Keratinocyte (primary cell): ENCODE data around the gene PKHD1. TPM values are rescaled to one million over a fixed set of nuclear protein-coding genes. Genes with fewer than 3 reads are reported as not detected.

ENCODE experiments used
- DNase-seq: peaks from one replicate; pipeline ENCODE4 v3.0.0-alpha.2; 2011; ENCODE audit warnings: low read depth, missing footprints, low spot score
- FAIRE-seq: peaks from 2 replicates; lab custom pipeline; 2011; peaks lifted over from hg19 to GRCh38; lab: Jason Lieb, UNC
- H2AFZ ChIP-seq: 2 replicates; pipeline ENCODE4 v1.6.0; 2012; ENCODE audit warnings: low read length, control low read depth, inconsistent platforms; ENCODE audit not compliant: control insufficient read depth
- H3K27ac ChIP-seq: 2 replicates; pipeline ENCODE4 v1.5.1; 2011; ENCODE audit warnings: low read length; ENCODE audit not compliant: control insufficient read depth, insufficient read depth
- H3K27me3 ChIP-seq: 3 replicates; pipeline ENCODE4 v1.6.0; 2011; ENCODE audit warnings: low read length; ENCODE audit not compliant: control insufficient read depth, insufficient read depth; ENCODE audit errors: extremely low read depth
- H3K36me3 ChIP-seq, 2 experiments: 2 replicates in 1 of 2; 3 replicates in 1 of 2; pipeline ENCODE4 v1.5.1; 2011; ENCODE audit warnings: low read length in 2 of 2, mild to moderate bottlenecking in 1 of 2; ENCODE audit not compliant: control insufficient read depth in 2 of 2, insufficient read depth in 2 of 2; ENCODE audit errors: extremely low read depth in 1 of 2
- H3K4me1 ChIP-seq: 3 replicates; pipeline ENCODE4 v1.5.1; 2011; ENCODE audit warnings: low read length; ENCODE audit not compliant: control insufficient read depth, insufficient read depth; ENCODE audit errors: extremely low read depth
- H3K4me2 ChIP-seq: 3 replicates; pipeline ENCODE4 v1.6.0; 2011; ENCODE audit warnings: low read depth, low read length; ENCODE audit not compliant: control insufficient read depth, insufficient read depth; ENCODE audit errors: extremely low read depth
- H3K4me3 ChIP-seq, 3 experiments: fragments of 200-600 bp in 1 of 3; sonication (generic) in 1 of 3; 2 replicates in 2 of 3; 3 replicates in 1 of 3; pipeline ENCODE4 v1.5.1; 2011 to 2016; ENCODE audit warnings: low read length in 3 of 3, mild to moderate bottlenecking in 3 of 3, control low read depth in 2 of 3, inconsistent platforms in 1 of 3, low read depth in 1 of 3, mixed read lengths in 1 of 3, mixed run types in 1 of 3, moderate library complexity in 1 of 3; ENCODE audit not compliant: control insufficient read depth in 2 of 3, insufficient read depth in 2 of 3; ENCODE audit errors: extremely low read depth in 1 of 3
- H3K79me2 ChIP-seq: 2 replicates; pipeline ENCODE4 v1.6.0; 2012; ENCODE audit warnings: low read length; ENCODE audit not compliant: control insufficient read depth, insufficient read depth
- H3K9ac ChIP-seq: 3 replicates; pipeline ENCODE4 v1.6.0; 2011; ENCODE audit warnings: low read length; ENCODE audit not compliant: control insufficient read depth, insufficient read depth; ENCODE audit errors: extremely low read depth
- H3K9me1 ChIP-seq: 3 replicates; pipeline ENCODE4 v1.6.0; 2011; ENCODE audit warnings: low read length; ENCODE audit not compliant: control insufficient read depth, insufficient read depth; ENCODE audit errors: extremely low read depth
- H3K9me3 ChIP-seq: 2 replicates; pipeline ENCODE4 v1.5.1; 2012; ENCODE audit warnings: low read depth, low read length; ENCODE audit not compliant: control insufficient read depth
- H4K20me1 ChIP-seq: 3 replicates; pipeline ENCODE4 v1.6.0; 2011; ENCODE audit warnings: low read length; ENCODE audit not compliant: control insufficient read depth, insufficient read depth; ENCODE audit errors: extremely low read depth
- EZH2 ChIP-seq: IDR thresholded peaks from one replicate; pipeline ENCODE4 v1.6.1; 2012; ENCODE audit warnings: inconsistent platforms, mild to moderate bottlenecking, low read length, moderate library complexity
- dilution Hi-C: fragments of 300-500 bp; cut with MboI; formaldehyde crosslinking; loops from one replicate; pipeline ENCODE4 v1.7.0; 2020; ENCODE audit warnings: low sequenced_read_pairs; ENCODE audit not compliant: extremely low pct_ligation_motif_present
- polyA plus RNA-seq, 5 experiments: library from polyadenylated mRNA; depleted of rRNA in 3 of 5; stranded (reverse) in 3 of 5; stranded (forward) in 1 of 5; unstranded in 1 of 5; fragments of >200 nt; gene quantifications; 1 replicate in 1 of 5; 2 replicates in 3 of 5; 3 replicates in 1 of 5; pipeline versions ENCODE4 v1.2.1 to v1.2.3, GENCODE V29; 2011 to 2012; ENCODE audit warnings: missing spikeins in 2 of 5, low read depth in 1 of 5, low replicate concordance in 1 of 5
- TF ChIP-seq, protein P1 (sequence below), 3 experiments: IDR thresholded peaks in 1 of 3; conservative IDR thresholded peaks in 1 of 3; optimal IDR thresholded peaks in 1 of 3; 2 replicates in 2 of 3; 3 replicates in 1 of 3; pipeline versions ENCODE3 to v1.5.1; 2011; ENCODE audit warnings: low read length in 3 of 3, mild to moderate bottlenecking in 3 of 3, moderate library complexity in 2 of 3, control low read depth in 1 of 3, inconsistent platforms in 1 of 3; ENCODE audit not compliant: insufficient read depth in 2 of 3; ENCODE audit errors: extremely low read depth in 1 of 3

Gene PKHD1
- polyA plus RNA-seq, 1 donor (not counting 4 experiments of a cell fraction or from before 2014, with no cell fraction given) = under 0.01 TPM

DNA sequence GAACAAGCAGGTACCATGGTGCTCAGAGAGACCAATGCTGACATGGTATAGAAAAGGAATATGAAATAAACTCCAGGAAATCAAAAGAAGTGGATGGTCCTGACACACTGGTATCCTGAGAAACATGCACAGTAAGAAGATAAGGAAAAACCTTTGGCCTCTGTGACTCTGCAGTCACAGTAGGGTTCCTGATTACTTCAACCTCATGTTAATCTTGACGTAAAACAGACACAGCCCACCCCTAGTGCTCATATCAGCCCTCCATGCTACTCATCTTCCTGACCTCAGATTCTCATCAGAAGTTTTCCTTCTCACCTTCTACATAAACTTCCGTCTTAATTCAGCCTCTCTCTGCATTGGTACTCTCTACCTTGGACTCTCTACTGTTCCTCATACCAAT lies 240.9 kb downstream of the PKHD1 start:
- H4K20me1 ChIP-seq = no peaks in the 10 kb centered on the region
- no peaks in the 10 kb centered on the region for H3K79me2 ChIP-seq
- no peak for TF ChIP-seq EZH2
- TF ChIP-seq, protein P1, sequence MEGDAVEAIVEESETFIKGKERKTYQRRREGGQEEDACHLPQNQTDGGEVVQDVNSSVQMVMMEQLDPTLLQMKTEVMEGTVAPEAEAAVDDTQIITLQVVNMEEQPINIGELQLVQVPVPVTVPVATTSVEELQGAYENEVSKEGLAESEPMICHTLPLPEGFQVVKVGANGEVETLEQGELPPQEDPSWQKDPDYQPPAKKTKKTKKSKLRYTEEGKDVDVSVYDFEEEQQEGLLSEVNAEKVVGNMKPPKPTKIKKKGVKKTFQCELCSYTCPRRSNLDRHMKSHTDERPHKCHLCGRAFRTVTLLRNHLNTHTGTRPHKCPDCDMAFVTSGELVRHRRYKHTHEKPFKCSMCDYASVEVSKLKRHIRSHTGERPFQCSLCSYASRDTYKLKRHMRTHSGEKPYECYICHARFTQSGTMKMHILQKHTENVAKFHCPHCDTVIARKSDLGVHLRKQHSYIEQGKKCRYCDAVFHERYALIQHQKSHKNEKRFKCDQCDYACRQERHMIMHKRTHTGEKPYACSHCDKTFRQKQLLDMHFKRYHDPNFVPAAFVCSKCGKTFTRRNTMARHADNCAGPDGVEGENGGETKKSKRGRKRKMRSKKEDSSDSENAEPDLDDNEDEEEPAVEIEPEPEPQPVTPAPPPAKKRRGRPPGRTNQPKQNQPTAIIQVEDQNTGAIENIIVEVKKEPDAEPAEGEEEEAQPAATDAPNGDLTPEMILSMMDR (optimal IDR thresholded peaks at IDR 0.05 in 1 of 3, IDR thresholded peaks at IDR 0.05 in 1 of 3, conservative IDR thresholded peaks at IDR 0.05 in 1 of 3; ENCODE audit: extremely low read depth in 1 of 3, insufficient read depth in 2 of 3, low read length in 3 of 3) = no peak
- H3K4me1 ChIP-seq = no peaks in the 10 kb centered on the region
- H3K4me2 ChIP-seq = no peak overlapping the region
- DNase-seq (no peak), FAIRE-seq (no peak)
- H3K9me3 ChIP-seq = no peaks in the 10 kb centered on the region
- no peak overlapping the region for H2AFZ ChIP-seq
- no peaks in the 10 kb centered on the region for H3K36me3 ChIP-seq
- no peak overlapping the region for H3K27ac ChIP-seq
- H3K4me3 ChIP-seq = no peak overlapping the region
- H3K9me1 ChIP-seq = no peaks in the 10 kb centered on the region
- dilution Hi-C loops = no loop called here
- H3K27me3 ChIP-seq = no peaks in the 10 kb centered on the region
- H3K9ac ChIP-seq = no peak overlapping the region

DNA sequence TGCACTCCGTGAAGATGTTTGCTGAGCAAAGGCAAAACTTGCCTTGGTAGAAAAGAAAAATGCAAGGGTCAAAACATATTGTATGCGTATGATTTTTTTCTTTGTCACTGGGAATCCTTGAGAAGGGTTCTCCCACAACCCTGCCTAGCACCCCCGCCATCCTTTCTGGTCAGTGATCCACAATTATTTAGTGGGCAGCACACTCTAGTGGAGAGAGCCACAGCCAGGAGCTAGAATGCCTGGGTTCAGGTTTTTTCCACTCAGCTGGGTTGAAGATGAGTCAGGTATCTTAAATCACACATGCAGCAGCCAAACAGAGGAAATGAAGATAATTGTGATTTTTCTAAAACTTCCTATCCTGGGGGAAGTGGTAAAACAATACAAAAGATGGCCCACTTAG lies 243.1 kb downstream of the PKHD1 start:
- Histone ChIP-seq H2AFZ (no peak overlapping the region), H3K9ac (no peak overlapping the region), H3K9me1 (no peaks in the 10 kb centered on the region), H3K36me3 (no peaks in the 10 kb centered on the region), H3K4me3 (no peak overlapping the region), H3K4me1 (no peaks in the 10 kb centered on the region), H3K4me2 (no peak overlapping the region), H3K27ac (no peak overlapping the region), H3K9me3 (no peaks in the 10 kb centered on the region), H3K27me3 (no peaks in the 10 kb centered on the region), H3K79me2 (no peaks in the 10 kb centered on the region), H4K20me1 (no peaks in the 10 kb centered on the region)
- dilution Hi-C loops = no loop called here
- FAIRE-seq = no peak
- TF ChIP-seq, protein P1 (optimal IDR thresholded peaks at IDR 0.05 in 1 of 3, IDR thresholded peaks at IDR 0.05 in 1 of 3, conservative IDR thresholded peaks at IDR 0.05 in 1 of 3; ENCODE audit: extremely low read depth in 1 of 3, insufficient read depth in 2 of 3, low read length in 3 of 3) = peak in 2 of 3 experiments; percentile 13 to 44
- no peak for TF ChIP-seq EZH2
- no peak for DNase-seq
